GM19438 (cell line): ENCODE measurements around the gene RCHY1.
"Not testable (repeated sequence)": the region's sequence is repeated elsewhere in the genome, so short reads cannot be mapped to it uniquely, and the experiment has no call there.

ENCODE experiments used
- ATAC-seq: cut with Tn5 transposase; IDR thresholded peaks from one replicate; pipeline ENCODE4 v1.9.1; 2021; ENCODE audit warnings: low read depth; ENCODE audit not compliant: unreplicated experiment

RCHY1 gene

GRCh38 chr4:75514131-75514948 is at the start of gene RCHY1, which contains the start of gene THAP6:
Gene RCHY1 (minus strand): TSS chr4:75514403. CDS start chr4:75514286, 117 bp downstream.
Gene THAP6 (plus strand): TSS chr4:75514473. CDS start chr4:75515453, 980 bp downstream.
- ATAC-seq: peak; percentile 89

- ATAC-seq: no peak
Measured at GRCh38 chr4:75561789-75562188, 47.6 kb upstream of the RCHY1 start.

GRCh38 chr4:75557696-75558095 is 43.5 kb upstream of the RCHY1 start:
- no peak for ATAC-seq

- ATAC-seq: peak; percentile 92
Measured at GRCh38 chr4:75555294-75556164, 41.3 kb upstream of the RCHY1 start, which contains the start of gene ODAPH. Gene ODAPH (plus strand): TSS chr4:75556066. CDS start chr4:75556083, 17 bp downstream.

- no peak for ATAC-seq
Measured at GRCh38 chr4:75552452-75552851, 38.2 kb upstream of the RCHY1 start.

- ATAC-seq: no peak
Measured at GRCh38 chr4:75549019-75549418, 34.8 kb upstream of the RCHY1 start.

GRCh38 chr4:75547647-75548387 is 33.6 kb upstream of the RCHY1 start:
- ATAC-seq: no peak

GRCh38 chr4:75545526-75545925 is 31.3 kb upstream of the RCHY1 start:
- ATAC-seq: no peak

- ATAC-seq: no peak
Measured at GRCh38 chr4:75544870-75545269, 30.7 kb upstream of the RCHY1 start.

GRCh38 chr4:75544220-75544619 is 30.0 kb upstream of the RCHY1 start:
- not testable (repeated sequence) for ATAC-seq

- no peak for ATAC-seq
Measured at GRCh38 chr4:75542824-75543223, 28.6 kb upstream of the RCHY1 start.

- ATAC-seq: not testable (repeated sequence)
Measured at GRCh38 chr4:75537308-75537707, 23.1 kb upstream of the RCHY1 start.

GRCh38 chr4:75533926-75534325 is 19.7 kb upstream of the RCHY1 start:
- not testable (repeated sequence) for ATAC-seq

GRCh38 chr4:75533339-75533887 is 19.2 kb upstream of the RCHY1 start:
- not testable (repeated sequence) for ATAC-seq

GRCh38 chr4:75531536-75532143 is 17.4 kb upstream of the RCHY1 start:
- ATAC-seq: not testable (repeated sequence)

GRCh38 chr4:75530556-75531322 is 16.5 kb upstream of the RCHY1 start:
- no peak for ATAC-seq

GRCh38 chr4:75527482-75527881 is 13.3 kb upstream of the RCHY1 start:
- no peak for ATAC-seq

GRCh38 chr4:75525910-75526309 is 11.7 kb upstream of the RCHY1 start:
- no peak for ATAC-seq

GRCh38 chr4:75525086-75525485 is 10.9 kb upstream of the RCHY1 start:
- no peak for ATAC-seq
